Stomach smooth muscle (tissue), 2 donors: ENCODE results near the gene SLC10A3.
"Not testable (repeated sequence)": the region's sequence is repeated elsewhere in the genome, so short reads cannot be mapped to it uniquely, and the experiment has no call there.

Experiments
- H3K27ac ChIP-seq: one replicate; pipeline ENCODE4 v1.7.0; 2013; ENCODE audit warnings: mild to moderate bottlenecking, low read length, inconsistent platforms
- H3K27me3 ChIP-seq, 2 donors: one replicate each; pipeline ENCODE4 v1.7.0; 2013; ENCODE audit warnings: low read length in 2 of 2; ENCODE audit not compliant: insufficient read depth in 2 of 2, control insufficient read depth in 1 of 2
- H3K36me3 ChIP-seq, 2 donors: one replicate each; pipeline ENCODE4 v1.7.0; 2013; ENCODE audit warnings: low read length in 2 of 2; ENCODE audit not compliant: control insufficient read depth in 2 of 2, insufficient read depth in 2 of 2
- H3K4me1 ChIP-seq: one replicate; pipeline ENCODE4 v1.7.0; 2013; ENCODE audit warnings: low read length; ENCODE audit not compliant: control insufficient read depth, insufficient read depth
- H3K4me3 ChIP-seq, 2 donors: one replicate each; pipeline ENCODE4 v1.7.0; 2013; ENCODE audit warnings: low read length in 2 of 2
- H3K9ac ChIP-seq, 2 donors: one replicate each; pipeline ENCODE4 v1.7.0; 2013; ENCODE audit warnings: low read length in 2 of 2, mild to moderate bottlenecking in 1 of 2
- H3K9me3 ChIP-seq, 2 donors: one replicate each; pipeline ENCODE4 v1.7.0; 2013; ENCODE audit warnings: low read length in 2 of 2; ENCODE audit not compliant: control insufficient read depth in 2 of 2
- donor health status: healthy.
- donor health status: Pancreatic carcinoma.

The SLC10A3 gene

DNA sequence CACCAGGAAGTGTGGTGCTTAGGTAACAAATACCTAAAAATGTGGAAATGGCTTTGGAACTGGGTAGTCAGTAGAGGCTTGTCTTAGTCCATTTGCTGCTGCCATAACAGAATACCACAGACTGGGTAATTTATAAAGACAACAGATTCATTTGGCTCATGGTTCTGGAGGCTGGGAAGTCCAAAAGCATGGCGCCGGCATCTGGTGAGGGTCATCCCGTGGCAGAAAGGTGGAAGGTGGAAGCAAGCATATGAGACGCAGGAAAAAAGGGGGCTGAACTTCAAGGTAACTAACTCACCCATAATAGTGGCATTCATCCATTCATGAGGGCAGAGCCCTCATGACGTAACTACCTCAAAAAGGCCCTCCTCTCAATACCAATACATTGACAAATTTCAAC lies 19.0 kb upstream of the SLC10A3 start:
- Histone ChIP-seq H3K27ac (no peak overlapping the region), H3K9ac (no peak overlapping the region), H3K27me3 (no peaks in the 10 kb centered on the region), H3K4me3 (no peak overlapping the region), H3K36me3 (peaks cover 0 to 15% of the 10 kb centered on the region in 2 donors), H3K4me1 (no peaks in the 10 kb centered on the region), H3K9me3 (no peaks in the 10 kb centered on the region)

DNA sequence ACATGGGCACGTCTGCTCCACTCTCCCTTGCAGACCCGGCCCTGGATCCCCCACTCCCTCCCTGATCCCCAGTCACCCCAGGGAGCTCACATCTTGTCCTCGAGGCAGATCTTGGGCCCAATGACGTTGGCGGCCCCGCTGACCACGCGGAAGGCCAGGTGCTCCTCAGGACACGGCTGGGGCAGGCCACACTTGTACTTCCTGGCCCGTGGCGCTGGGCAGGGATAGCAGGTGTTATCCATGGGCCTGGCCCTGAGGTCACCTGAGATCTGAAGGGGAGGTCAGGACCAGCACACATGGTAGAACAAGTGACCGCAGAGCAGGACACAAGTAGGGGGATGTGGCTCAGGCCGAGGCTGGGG lies 17.9 kb upstream of the SLC10A3 start:
- H3K27ac ChIP-seq, result no peak overlapping the region
- H3K27me3 ChIP-seq, result no peaks in the 10 kb centered on the region
- no peak overlapping the region for H3K4me3 ChIP-seq
- no peaks in the 10 kb centered on the region for H3K9me3 ChIP-seq
- H3K4me1 ChIP-seq, result no peaks in the 10 kb centered on the region
- no peak overlapping the region for H3K9ac ChIP-seq
- peaks cover 0 to 15% of the 10 kb centered on the region in 2 donors for H3K36me3 ChIP-seq

GRCh38 chrX:154507673-154508383 lies 17.4 kb upstream of the SLC10A3 start:
- no peaks in the 10 kb centered on the region for H3K9me3 ChIP-seq
- no peak overlapping the region for H3K4me3 ChIP-seq
- H3K4me1 ChIP-seq, result no peaks in the 10 kb centered on the region
- no peaks in the 10 kb centered on the region for H3K27me3 ChIP-seq
- no peak overlapping the region for H3K27ac ChIP-seq
- H3K9ac ChIP-seq, result no peak overlapping the region
- H3K36me3 ChIP-seq, result peaks cover 0 to 15% of the 10 kb centered on the region in 2 donors

DNA sequence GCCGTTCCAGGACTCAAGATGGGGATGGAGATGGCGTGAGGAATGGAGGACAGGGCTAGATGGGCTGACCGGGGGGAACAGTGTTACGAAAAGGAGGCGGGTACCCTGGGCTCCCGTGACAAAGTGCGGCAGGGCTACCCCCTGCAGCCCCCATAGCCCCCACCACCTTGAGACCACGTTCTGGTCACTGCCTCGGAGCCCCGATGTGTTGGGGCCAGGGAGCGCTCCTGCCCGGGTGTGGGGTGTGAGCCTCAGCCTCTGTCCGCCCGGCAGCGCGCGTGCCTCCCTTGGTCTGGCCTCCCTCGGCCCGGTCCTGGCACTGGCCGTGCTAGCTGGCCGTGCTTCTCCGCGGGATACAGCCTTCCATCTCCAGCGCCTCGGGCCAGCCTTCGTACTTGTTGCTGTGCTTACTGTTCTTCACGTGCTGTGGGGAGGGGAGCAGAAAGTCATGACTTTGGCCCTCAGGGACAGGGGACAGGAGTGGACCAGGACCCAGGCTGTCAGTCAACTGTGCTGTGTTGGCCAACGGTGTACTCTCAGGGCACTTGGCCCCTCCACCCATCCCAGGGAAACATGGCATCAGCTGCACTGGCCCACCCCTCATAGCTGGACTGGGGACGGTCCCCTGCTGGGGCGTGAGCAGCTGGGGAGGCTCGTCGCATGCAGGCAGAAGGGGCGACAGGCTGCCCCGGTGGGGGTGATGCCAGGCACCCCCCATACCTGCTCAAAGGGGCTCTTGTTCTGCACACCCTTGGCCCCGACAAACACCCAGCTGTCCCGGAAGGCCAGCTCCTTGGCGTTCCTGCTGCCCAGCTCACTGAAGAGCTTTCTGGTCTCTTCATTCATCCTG lies 16.3 kb upstream of the SLC10A3 start:
- Histone ChIP-seq H3K27ac (no peak overlapping the region), H3K4me3 (no peak overlapping the region), H3K27me3 (no peaks in the 10 kb centered on the region), H3K9ac (no peak overlapping the region), H3K4me1 (no peaks in the 10 kb centered on the region), H3K36me3 (peaks cover 0 to 15% of the 10 kb centered on the region in 2 donors), H3K9me3 (no peaks in the 10 kb centered on the region)

DNA sequence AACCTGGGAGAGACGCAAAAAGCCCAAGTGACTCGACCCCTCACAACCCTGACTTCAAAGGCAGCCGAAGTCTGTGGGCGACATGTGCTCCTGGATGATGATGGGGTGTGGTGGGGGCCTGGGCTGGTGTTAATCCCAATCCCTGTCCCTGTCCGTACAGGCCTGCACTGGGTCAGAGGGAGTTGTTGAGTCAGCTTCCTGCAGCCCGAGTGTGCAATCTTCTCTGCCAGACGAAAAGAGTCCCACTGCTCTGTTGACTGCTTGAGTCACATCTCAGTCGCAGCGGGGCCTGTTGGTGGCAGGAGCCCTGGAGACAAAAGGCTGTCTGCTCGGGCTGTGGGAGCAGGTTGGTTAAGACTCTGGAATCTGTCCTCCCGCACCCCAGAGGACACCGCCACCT lies 15.3 kb upstream of the SLC10A3 start:
- Histone ChIP-seq H3K4me3 (no peak overlapping the region), H3K4me1 (no peaks in the 10 kb centered on the region), H3K27me3 (no peaks in the 10 kb centered on the region), H3K36me3 (peaks cover 0 to 15% of the 10 kb centered on the region in 2 donors), H3K9me3 (no peaks in the 10 kb centered on the region), H3K27ac (no peak overlapping the region), H3K9ac (no peak overlapping the region)

DNA sequence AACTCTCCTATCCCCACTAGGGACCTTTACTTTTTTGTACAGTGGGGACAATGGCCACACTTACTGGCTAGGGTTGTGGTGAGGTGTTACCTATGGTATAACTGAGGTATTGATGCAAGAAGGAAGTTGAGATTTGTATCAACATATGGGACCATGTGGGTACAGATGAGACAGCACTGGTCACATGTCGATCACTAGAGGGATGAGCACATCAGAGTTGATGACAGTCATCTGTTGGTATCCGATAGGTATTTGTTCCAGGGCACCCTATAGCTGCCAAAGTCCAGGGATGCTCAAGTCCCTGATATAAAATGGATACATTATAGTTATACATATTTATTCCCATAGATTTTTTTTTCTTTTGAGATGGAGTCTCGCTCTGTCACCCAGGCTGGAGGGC lies 12.6 kb upstream of the SLC10A3 start:
- Histone ChIP-seq H3K36me3 (peaks cover 0 to 9% of the 10 kb centered on the region in 2 donors), H3K4me1 (no peaks in the 10 kb centered on the region), H3K4me3 (no peak overlapping the region), H3K27me3 (no peaks in the 10 kb centered on the region), H3K27ac (no peak overlapping the region), H3K9me3 (no peaks in the 10 kb centered on the region), H3K9ac (no peak overlapping the region)

DNA sequence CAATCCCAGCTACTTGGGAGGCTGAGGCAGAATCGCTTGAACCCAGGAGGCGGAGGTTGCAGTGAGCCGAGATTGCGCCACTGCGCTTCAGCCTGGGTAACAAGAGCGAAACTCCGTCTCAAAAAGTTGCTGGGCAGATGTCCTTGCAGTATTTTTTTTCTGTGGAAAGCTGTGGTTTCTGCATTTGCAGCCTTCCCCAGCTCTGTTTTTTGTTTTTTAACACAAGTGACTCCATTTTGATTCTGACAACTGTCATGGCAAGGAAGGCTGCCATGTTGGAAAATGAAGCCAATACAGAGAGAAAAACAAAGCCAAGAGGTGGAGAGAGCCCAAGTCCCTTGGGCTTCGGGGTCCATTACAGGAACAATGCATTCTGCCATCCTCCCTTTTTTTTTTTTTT lies 11.7 kb upstream of the SLC10A3 start:
- H3K9me3 ChIP-seq, result no peaks in the 10 kb centered on the region
- no peak overlapping the region for H3K27ac ChIP-seq
- peaks cover 0 to 9% of the 10 kb centered on the region in 2 donors for H3K36me3 ChIP-seq
- no peaks in the 10 kb centered on the region for H3K27me3 ChIP-seq
- H3K4me1 ChIP-seq, result no peaks in the 10 kb centered on the region
- no peak overlapping the region for H3K9ac ChIP-seq
- no peak overlapping the region for H3K4me3 ChIP-seq

- H3K27ac ChIP-seq, H3K4me3 ChIP-seq, H3K27me3 ChIP-seq, H3K36me3 ChIP-seq, H3K4me1 ChIP-seq, H3K9ac ChIP-seq, H3K9me3 ChIP-seq: not testable (repeated sequence)
These were observed 11.0 kb upstream of the SLC10A3 start for GRCh38 chrX:154501423-154501822.

GRCh38 chrX:154496591-154497137 lies 6.2 kb upstream of the SLC10A3 start:
- H3K4me1 ChIP-seq, H3K4me3 ChIP-seq, H3K27ac ChIP-seq, H3K9me3 ChIP-seq, H3K9ac ChIP-seq, H3K36me3 ChIP-seq, H3K27me3 ChIP-seq: not testable (repeated sequence)

DNA sequence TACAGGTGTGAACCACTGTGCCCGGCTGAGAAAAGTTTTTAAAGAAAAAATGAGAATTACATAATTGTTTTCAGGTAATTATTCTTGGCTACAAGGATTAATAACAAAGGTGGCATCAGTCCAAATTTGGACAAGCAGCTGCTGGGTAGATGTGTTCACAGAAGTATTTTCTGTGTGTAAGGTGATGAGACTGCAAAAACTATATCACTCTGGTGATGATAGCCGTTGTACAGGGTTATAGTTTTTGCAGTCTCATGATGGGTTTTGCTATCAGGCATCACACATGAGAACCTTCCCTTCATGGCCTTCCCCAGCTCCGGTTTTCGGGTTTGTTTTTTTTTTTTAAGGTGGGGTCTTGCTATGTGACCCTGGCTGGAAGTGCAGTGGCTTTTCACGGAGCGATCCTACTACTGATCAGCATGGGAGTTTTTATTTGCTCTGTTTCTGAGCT lies 5.1 kb upstream of the SLC10A3 start:
- Histone ChIP-seq H3K4me1 (no peaks in the 10 kb centered on the region), H3K27ac (no peak overlapping the region), H3K36me3 (no peaks in the 10 kb centered on the region), H3K4me3 (no peak overlapping the region), H3K9me3 (no peaks in the 10 kb centered on the region), H3K9ac (no peak overlapping the region), H3K27me3 (no peaks in the 10 kb centered on the region)

DNA sequence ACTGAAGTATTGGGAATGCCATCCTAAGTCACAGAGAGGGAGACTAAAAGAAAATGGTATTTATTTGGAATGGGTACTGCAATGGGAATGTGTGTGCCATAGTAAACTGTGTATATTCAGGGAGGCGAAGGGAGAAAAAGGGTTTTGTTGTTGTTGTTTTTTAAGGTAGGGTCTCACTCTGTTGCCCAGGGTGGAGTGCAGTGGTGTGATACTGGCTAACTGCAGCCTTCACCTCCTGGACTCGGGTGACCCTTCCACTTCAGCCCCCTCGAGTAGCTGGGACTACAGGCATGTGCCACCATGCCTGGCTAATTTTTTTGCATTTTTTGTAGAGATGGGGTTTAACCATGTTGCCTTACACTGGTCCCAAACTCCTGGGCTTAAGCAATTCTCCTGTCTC lies 4.3 kb upstream of the SLC10A3 start:
- Histone ChIP-seq H3K27me3 (no peaks in the 10 kb centered on the region), H3K9me3 (no peaks in the 10 kb centered on the region), H3K36me3 (no peaks in the 10 kb centered on the region), H3K4me1 (no peaks in the 10 kb centered on the region), H3K9ac (no peak overlapping the region), H3K27ac (no peak overlapping the region), H3K4me3 (no peak overlapping the region)
